ENCODE data around the gene MAS1. TPM values are rescaled to one million over a fixed set of nuclear protein-coding genes. Genes with fewer than 3 reads are reported as not detected.

The MAS1 gene
- total and polyA plus RNA-seq, 10 of the 15 experiments (the other 5 are each of a cell fraction or from before 2014, with no cell fraction given) = under 0.01 to 0.08 TPM; not detected in 8

GRCh38 chr6:159915397-159915796 lies 24.6 kb downstream of the MAS1 start (continued):
- no peak for TF ChIP-seq CUX1 (IDR thresholded peaks at IDR 0.05; ENCODE audit: insufficient replicate concordance, low read depth, low read length)
- no peak for TF ChIP-seq IRF5 (IDR thresholded peaks at IDR 0.05; ENCODE audit: borderline replicate concordance)
- no peak for TF ChIP-seq POLR2AphosphoS5 (IDR thresholded peaks at IDR 0.05; ENCODE audit: low read length)
- TF ChIP-seq WRNIP1 (IDR thresholded peaks at IDR 0.05; ENCODE audit: borderline replicate concordance, low read depth, low read length) = no peak
- no peak for TF ChIP-seq HCFC1 (IDR thresholded peaks at IDR 0.05; ENCODE audit: low read length)
- TF ChIP-seq SMC3 (IDR thresholded peaks at IDR 0.05; ENCODE audit: borderline replicate concordance, low read length) = no peak

Measured in GM12878 (cell line).